SK-N-SH treated with all-trans-retinoic acid at 6 μM for 48 hours (cell line): ENCODE results near the gene PIK3R1.

Source experiments
- CSDC2 ChIP-seq: fragments of 250-450 bp; sonication (Bioruptor Pico); IDR thresholded peaks from 2 replicates; pipeline ENCODE4 v1.5.0; 2020; ENCODE audit warnings: mild to moderate bottlenecking, moderate library complexity
- RARB ChIP-seq: fragments of 250-450 bp; sonication (Bioruptor Pico); IDR thresholded peaks from 2 replicates; pipeline ENCODE4 v1.8.0; 2021; ENCODE audit warnings: mild to moderate bottlenecking, moderate library complexity
- ZC3H10 ChIP-seq: fragments of 250-450 bp; sonication (Bioruptor Pico); IDR thresholded peaks from 2 replicates; pipeline ENCODE4 v1.5.1; 2021; ENCODE audit warnings: mild to moderate bottlenecking, moderate library complexity
- ZFP30 ChIP-seq: fragments of 450-650 bp; formaldehyde crosslinking; IDR thresholded peaks from 2 replicates; pipeline ENCODE4 v1.5.0; 2022; ENCODE audit warnings: mild to moderate bottlenecking, moderate library complexity
- ZNF70 ChIP-seq: fragments of 450-650 bp; formaldehyde crosslinking; IDR thresholded peaks from 2 replicates; pipeline ENCODE4 v1.5.0; 2020; ENCODE audit warnings: mild to moderate bottlenecking, moderate library complexity

- TF ChIP-seq CSDC2 (CRISPR knock-in tag) = no peak
- no peak for TF ChIP-seq ZFP30
- TF ChIP-seq RARB (CRISPR knock-in tag) = no peak
- no peak for TF ChIP-seq ZNF70
- no peak for TF ChIP-seq ZC3H10 (CRISPR knock-in tag)
These were observed 84.0 kb downstream of the PIK3R1 start for GRCh38 chr5:68299575-68299974.
